KOPT-K1 (cell line): ENCODE measurements around the gene SLC22A12.
"Not testable (repeated sequence)": the region's sequence is repeated elsewhere in the genome, so short reads cannot be mapped to it uniquely, and the experiment has no call there.

Source experiments
- H3K27ac ChIP-seq: fragments of 200-600 bp; sonication (generic); 2 replicates; pipeline ENCODE4 v1.5.1; 2016; ENCODE audit warnings: antibody characterized with exemption, mild to moderate bottlenecking, low read depth, low read length; ENCODE audit not compliant: poor library complexity, severe bottlenecking
- H3K36me3 ChIP-seq: fragments of 200-600 bp; sonication (generic); 2 replicates; pipeline ENCODE4 v1.5.1; 2017; ENCODE audit warnings: antibody characterized with exemption, mild to moderate bottlenecking, low read length, moderate library complexity; ENCODE audit not compliant: insufficient read depth
- H3K9me3 ChIP-seq: fragments of 200-600 bp; sonication (generic); 2 replicates; pipeline ENCODE4 v1.5.1; 2017; ENCODE audit warnings: antibody characterized with exemption, low read length, mild to moderate bottlenecking; ENCODE audit not compliant: insufficient read depth, poor library complexity, severe bottlenecking

Gene SLC22A12

GRCh38 chr11:64559351-64560138, 31.5 kb upstream of the SLC22A12 start:
- Histone ChIP-seq H3K36me3 (no peaks in the 10 kb centered on the region), H3K9me3 (no peaks in the 10 kb centered on the region), H3K27ac (no peak overlapping the region)

- Histone ChIP-seq H3K9me3 (no peaks in the 10 kb centered on the region), H3K36me3 (no peaks in the 10 kb centered on the region), H3K27ac (no peak overlapping the region)
Measured at GRCh38 chr11:64560139-64560771, 30.8 kb upstream of the SLC22A12 start.

GRCh38 chr11:64560941-64561340, 30.1 kb upstream of the SLC22A12 start:
- no peaks in the 10 kb centered on the region for H3K9me3 ChIP-seq
- H3K27ac ChIP-seq = no peak overlapping the region
- H3K36me3 ChIP-seq = no peaks in the 10 kb centered on the region

- H3K27ac ChIP-seq, H3K36me3 ChIP-seq, H3K9me3 ChIP-seq: not testable (repeated sequence)
Measured at GRCh38 chr11:64561429-64561828, 29.6 kb upstream of the SLC22A12 start.

- Histone ChIP-seq H3K36me3 (no peaks in the 10 kb centered on the region), H3K9me3 (no peaks in the 10 kb centered on the region), H3K27ac (no peak overlapping the region)
Measured at GRCh38 chr11:64561984-64562722, 28.9 kb upstream of the SLC22A12 start.

- H3K27ac ChIP-seq = no peak overlapping the region
- H3K9me3 ChIP-seq = no peaks in the 10 kb centered on the region
- no peaks in the 10 kb centered on the region for H3K36me3 ChIP-seq
Measured at GRCh38 chr11:64562723-64563351, 28.2 kb upstream of the SLC22A12 start.

- Histone ChIP-seq H3K36me3 (no peaks in the 10 kb centered on the region), H3K9me3 (no peaks in the 10 kb centered on the region), H3K27ac (no peak overlapping the region)
Measured at GRCh38 chr11:64563966-64564365, 27.1 kb upstream of the SLC22A12 start.

- H3K36me3 ChIP-seq = no peaks in the 10 kb centered on the region
- no peaks in the 10 kb centered on the region for H3K9me3 ChIP-seq
- no peak overlapping the region for H3K27ac ChIP-seq
Measured at GRCh38 chr11:64564419-64564818, 26.6 kb upstream of the SLC22A12 start.

- Histone ChIP-seq H3K9me3 (no peaks in the 10 kb centered on the region), H3K27ac (peak overlapping the region; percentile 37), H3K36me3 (no peaks in the 10 kb centered on the region)
Measured at GRCh38 chr11:64564947-64565889, 25.8 kb upstream of the SLC22A12 start.

- Histone ChIP-seq H3K36me3 (no peaks in the 10 kb centered on the region), H3K27ac (peak overlapping the region; percentile 37), H3K9me3 (no peaks in the 10 kb centered on the region)
Measured at GRCh38 chr11:64566042-64566914, 24.7 kb upstream of the SLC22A12 start.

GRCh38 chr11:64566915-64567891, 23.8 kb upstream of the SLC22A12 start:
- H3K27ac ChIP-seq = peak overlapping the region; percentile 37
- H3K36me3 ChIP-seq = no peaks in the 10 kb centered on the region
- no peaks in the 10 kb centered on the region for H3K9me3 ChIP-seq

- Histone ChIP-seq H3K27ac (no peak overlapping the region), H3K36me3 (no peaks in the 10 kb centered on the region), H3K9me3 (no peaks in the 10 kb centered on the region)
Measured at GRCh38 chr11:64568041-64568571, 22.9 kb upstream of the SLC22A12 start.
